Left lung (tissue), 10 donors: Measurements from ENCODE around the gene EXD2. TPM values are rescaled to one million over a fixed set of nuclear protein-coding genes. Genes with fewer than 3 reads are reported as not detected.
A peak's percentile ranks its signal among the peaks of the same experiment; 100 is the strongest.

Source experiments
- ATAC-seq: fragments of 200-7000 bp; cut with Tn5 transposase; one replicate; pipeline ENCODE4 v1.9.1; 2020; ENCODE audit warnings: moderate library complexity
- DNase-seq, 4 donors: peaks; one replicate each; pipeline ENCODE4 v3.0.0-alpha.2; 2013 to 2020
- H3K27ac ChIP-seq, 2 donors: fragments of 200-600 bp; sonication (generic) in 1 of 2; one replicate each; pipeline versions ENCODE4 v1.5.0 to v1.8.0; 2020 to 2021
- H3K27me3 ChIP-seq, 2 donors: fragments of 200-600 bp; sonication (generic) in 1 of 2; one replicate each; pipeline versions ENCODE4 v1.5.0 to v1.8.0; 2020 to 2021
- H3K36me3 ChIP-seq, 2 donors: fragments of 200-600 bp; sonication (generic) in 1 of 2; one replicate each; pipeline versions ENCODE4 v1.5.0 to v1.8.0; 2020 to 2021
- H3K4me1 ChIP-seq, 2 donors: fragments of 200-600 bp; one replicate each; pipeline ENCODE4 v1.8.0; 2021
- H3K4me3 ChIP-seq, 2 donors: fragments of 200-600 bp; sonication (generic) in 1 of 2; one replicate each; pipeline versions ENCODE4 v1.5.0 to v1.8.0; 2020 to 2021; ENCODE audit warnings: mild to moderate bottlenecking in 1 of 2
- H3K9me3 ChIP-seq, 2 donors: fragments of 200-600 bp; sonication (generic) in 1 of 2; one replicate each; pipeline versions ENCODE4 v1.5.0 to v1.8.0; 2020 to 2021
- intact Hi-C, 2 donors: fragments of 100-400 bp; cut with DNase I; formaldehyde crosslinking; loops; one replicate each; pipeline versions ENCODE4 v1.11.2 to v1.14.2; 2022
- polyA plus RNA-seq, 6 donors: library from polyadenylated mRNA; unstranded; fragments of 120-200 nt; gene quantifications; one replicate each; pipeline ENCODE4 v1.2.1, GENCODE V29; 2013; ENCODE audit not compliant: insufficient read length in 6 of 6
- total RNA-seq, 2 donors: library from RNA; stranded (reverse); fragmentation: NEBNext Ultra II Directional; extraction: Animal tissue kit (Norgen Biotek cat#: 25700); gene quantifications; one replicate each; pipeline ENCODE4 v1.2.1, GENCODE V29; 2021
- TF ChIP-seq, protein P1 (sequence below), 2 donors: fragments of 200-600 bp; sonication (generic) in 1 of 2; IDR thresholded peaks; one replicate each; pipeline versions ENCODE4 v1.5.0 to v1.8.0; 2021; ENCODE audit warnings: antibody characterized with exemption in 2 of 2
- donor health status: DM: no; HTN: yes; CAD: no.
- donor health status: DM: no; HTN: no; CAD: no.

EXD2 gene
- total and polyA plus RNA-seq, 8 donors: 24.0 to 39.0 (median 31.4) TPM

DNA sequence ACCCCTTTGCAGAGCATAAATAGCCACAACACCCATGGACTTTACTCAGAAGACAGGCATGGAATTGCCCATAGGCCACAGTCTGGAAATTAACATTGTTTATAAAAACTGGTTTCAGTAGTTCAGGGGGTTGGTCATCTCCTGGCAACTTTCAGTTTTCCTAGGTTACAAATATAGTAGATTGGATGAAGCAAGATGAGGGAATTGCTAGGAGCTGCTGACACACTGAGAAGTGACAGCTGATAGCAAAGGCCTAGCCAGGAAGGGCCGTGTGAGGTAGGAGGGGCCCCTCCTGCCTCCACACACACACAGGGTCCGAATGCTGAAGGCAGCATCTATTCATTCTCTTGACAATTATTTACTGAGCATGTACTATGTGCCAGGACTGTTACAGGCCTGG, 76.9 kb downstream of the EXD2 start:
- DNase-seq (no peak), ATAC-seq (peak; percentile 25)
- Histone ChIP-seq H3K9me3 (no peaks in the 10 kb centered on the region), H3K27ac (no peak overlapping the region), H3K27me3 (peaks cover 0 to 27% of the 10 kb centered on the region in 2 donors), H3K36me3 (no peaks in the 10 kb centered on the region), H3K4me3 (no peak overlapping the region), H3K4me1 (no peaks in the 10 kb centered on the region)
- intact Hi-C loops: no loop called here
- TF ChIP-seq, protein P1, sequence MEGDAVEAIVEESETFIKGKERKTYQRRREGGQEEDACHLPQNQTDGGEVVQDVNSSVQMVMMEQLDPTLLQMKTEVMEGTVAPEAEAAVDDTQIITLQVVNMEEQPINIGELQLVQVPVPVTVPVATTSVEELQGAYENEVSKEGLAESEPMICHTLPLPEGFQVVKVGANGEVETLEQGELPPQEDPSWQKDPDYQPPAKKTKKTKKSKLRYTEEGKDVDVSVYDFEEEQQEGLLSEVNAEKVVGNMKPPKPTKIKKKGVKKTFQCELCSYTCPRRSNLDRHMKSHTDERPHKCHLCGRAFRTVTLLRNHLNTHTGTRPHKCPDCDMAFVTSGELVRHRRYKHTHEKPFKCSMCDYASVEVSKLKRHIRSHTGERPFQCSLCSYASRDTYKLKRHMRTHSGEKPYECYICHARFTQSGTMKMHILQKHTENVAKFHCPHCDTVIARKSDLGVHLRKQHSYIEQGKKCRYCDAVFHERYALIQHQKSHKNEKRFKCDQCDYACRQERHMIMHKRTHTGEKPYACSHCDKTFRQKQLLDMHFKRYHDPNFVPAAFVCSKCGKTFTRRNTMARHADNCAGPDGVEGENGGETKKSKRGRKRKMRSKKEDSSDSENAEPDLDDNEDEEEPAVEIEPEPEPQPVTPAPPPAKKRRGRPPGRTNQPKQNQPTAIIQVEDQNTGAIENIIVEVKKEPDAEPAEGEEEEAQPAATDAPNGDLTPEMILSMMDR (IDR thresholded peaks at IDR 0.05): no peak

DNA sequence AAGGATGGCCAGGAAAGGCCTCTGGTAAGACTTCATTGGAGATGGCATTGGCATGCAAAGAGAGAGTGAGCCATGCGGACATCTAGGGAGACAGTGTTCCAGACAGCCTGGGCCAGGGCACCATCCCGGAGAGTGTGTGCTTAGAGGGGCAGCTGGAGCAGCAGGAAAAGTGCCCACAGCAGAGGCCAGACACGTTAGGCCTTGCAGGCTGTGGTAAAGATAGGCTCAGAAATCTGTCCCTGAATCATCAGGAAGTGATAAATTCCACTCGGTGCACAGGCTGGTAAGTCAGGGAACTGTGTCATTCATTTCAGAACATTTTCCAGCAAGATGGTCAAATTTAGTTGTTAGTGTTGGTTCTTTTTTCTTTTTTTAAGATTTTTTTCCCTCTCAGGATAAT, 77.5 kb downstream of the EXD2 start:
- H3K4me1 ChIP-seq: no peaks in the 10 kb centered on the region
- DNase-seq (no peak), ATAC-seq (no peak)
- no peak overlapping the region for H3K27ac ChIP-seq
- TF ChIP-seq, protein P1 (IDR thresholded peaks at IDR 0.05): no peak
- no peak overlapping the region for H3K4me3 ChIP-seq
- intact Hi-C loops: no loop called here
- H3K36me3 ChIP-seq: no peaks in the 10 kb centered on the region
- H3K9me3 ChIP-seq: no peaks in the 10 kb centered on the region
- H3K27me3 ChIP-seq: peaks cover 0 to 21% of the 10 kb centered on the region in 2 donors

DNA sequence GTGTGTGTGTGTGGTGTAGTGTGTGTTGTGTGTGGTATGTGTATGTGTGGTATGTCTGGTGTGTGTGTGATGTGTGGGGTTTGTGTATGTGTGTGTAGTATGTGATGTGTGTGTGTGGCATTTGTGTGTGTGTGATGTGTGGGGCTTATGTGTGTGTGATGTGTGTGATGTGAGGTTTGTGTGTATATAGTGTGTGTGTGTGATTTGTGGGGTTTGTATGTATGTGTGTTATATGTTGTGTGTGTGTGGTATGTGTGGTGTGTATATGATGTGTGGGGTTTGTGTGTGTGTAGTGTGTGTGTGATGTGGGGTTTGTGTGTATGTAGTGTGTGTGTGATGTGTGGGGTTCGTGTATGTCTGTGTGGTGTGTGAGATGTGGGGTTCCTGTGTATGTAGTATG, 78.1 kb downstream of the EXD2 start:
- ATAC-seq (no peak), DNase-seq (no peak)
- intact Hi-C loops: no loop called here
- Histone ChIP-seq H3K27me3 (peaks cover 0 to 15% of the 10 kb centered on the region in 2 donors), H3K4me3 (no peak overlapping the region), H3K4me1 (no peaks in the 10 kb centered on the region), H3K27ac (no peak overlapping the region), H3K9me3 (no peaks in the 10 kb centered on the region), H3K36me3 (no peaks in the 10 kb centered on the region)
- TF ChIP-seq, protein P1 (IDR thresholded peaks at IDR 0.05): no peak

DNA sequence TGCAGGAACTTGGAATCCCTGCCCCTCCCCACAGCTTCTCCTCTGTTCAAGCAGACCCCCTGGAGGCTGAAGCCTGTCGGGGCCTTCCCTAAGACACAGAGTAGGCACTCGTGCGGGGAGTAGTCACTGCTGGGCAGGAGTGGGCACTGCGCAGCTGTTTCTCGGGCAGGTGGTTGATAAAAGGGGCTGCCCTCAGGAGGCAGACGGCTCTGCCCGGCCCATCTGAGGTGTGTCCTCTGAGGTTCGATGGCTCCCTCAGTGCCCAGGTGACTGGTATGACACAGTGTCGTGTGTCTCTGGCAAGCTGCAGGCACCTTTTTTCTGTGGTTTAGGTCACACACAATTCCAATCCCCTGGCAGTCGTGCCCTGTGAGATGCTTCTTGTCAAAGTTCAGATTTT, 78.8 kb downstream of the EXD2 start:
- TF ChIP-seq, protein P1 (IDR thresholded peaks at IDR 0.05): no peak
- Histone ChIP-seq H3K36me3 (no peaks in the 10 kb centered on the region), H3K9me3 (no peaks in the 10 kb centered on the region), H3K27ac (no peak overlapping the region), H3K4me1 (no peaks in the 10 kb centered on the region), H3K27me3 (peaks cover 0 to 9% of the 10 kb centered on the region in 2 donors), H3K4me3 (no peak overlapping the region)
- ATAC-seq: no peak
- no peak for DNase-seq
- intact Hi-C loops: no loop called here

DNA sequence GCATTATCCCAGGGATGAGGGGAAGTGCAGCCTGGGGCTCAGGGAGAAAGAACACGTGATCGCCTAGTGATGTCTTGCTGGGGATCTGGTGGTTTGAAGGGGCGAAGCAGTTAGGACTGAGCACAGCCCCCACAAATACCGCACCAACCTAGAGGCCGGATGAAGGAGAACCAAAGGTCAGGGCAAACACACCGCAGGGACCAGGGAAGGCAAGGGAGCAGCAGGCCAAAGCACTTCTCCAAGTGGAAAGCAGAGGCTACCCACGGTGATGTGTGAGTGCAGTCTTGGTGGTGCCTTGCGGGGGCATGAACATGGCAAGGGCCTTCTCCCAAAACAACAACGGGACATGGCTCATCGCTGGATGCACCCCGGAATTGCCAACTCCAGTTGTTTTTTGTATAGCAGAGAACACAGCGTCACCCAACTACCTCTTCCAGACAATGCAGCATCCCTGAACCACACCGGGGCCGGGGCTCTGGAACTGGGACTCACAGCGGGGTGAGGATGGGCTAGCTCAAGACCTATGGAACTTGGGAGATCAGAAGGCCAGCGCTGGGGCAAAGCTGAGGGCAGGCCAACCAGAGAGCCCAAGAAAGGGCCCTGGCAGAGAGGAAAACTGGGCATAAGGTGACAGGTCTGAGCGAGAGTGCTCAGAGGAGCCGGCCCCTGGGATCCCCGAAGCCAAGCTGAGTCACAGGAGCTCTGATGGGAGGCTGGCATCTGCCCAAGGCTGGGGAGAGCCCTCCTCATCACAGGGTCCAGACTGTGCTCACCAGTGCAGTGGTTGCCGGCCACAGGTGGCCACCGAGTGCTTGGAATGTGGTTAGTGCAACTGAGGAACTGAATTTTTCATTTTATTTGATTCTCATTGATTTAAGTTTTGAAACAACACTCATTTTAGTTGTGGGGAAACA, 79.8 kb downstream of the EXD2 start:
- H3K27ac ChIP-seq: no peak overlapping the region
- peaks cover 0 to 5% of the 10 kb centered on the region in 2 donors for H3K27me3 ChIP-seq
- no peaks in the 10 kb centered on the region for H3K36me3 ChIP-seq
- no peak for ATAC-seq
- intact Hi-C loops: no loop called here
- no peaks in the 10 kb centered on the region for H3K4me1 ChIP-seq
- TF ChIP-seq, protein P1 (IDR thresholded peaks at IDR 0.05): no peak
- no peak overlapping the region for H3K4me3 ChIP-seq
- no peaks in the 10 kb centered on the region for H3K9me3 ChIP-seq
- no peak for DNase-seq
